Measurements from ENCODE around the gene PPP1R36. TPM values are rescaled to one million over a fixed set of nuclear protein-coding genes. Genes with fewer than 3 reads are reported as not detected.

PPP1R36 gene, protein sequence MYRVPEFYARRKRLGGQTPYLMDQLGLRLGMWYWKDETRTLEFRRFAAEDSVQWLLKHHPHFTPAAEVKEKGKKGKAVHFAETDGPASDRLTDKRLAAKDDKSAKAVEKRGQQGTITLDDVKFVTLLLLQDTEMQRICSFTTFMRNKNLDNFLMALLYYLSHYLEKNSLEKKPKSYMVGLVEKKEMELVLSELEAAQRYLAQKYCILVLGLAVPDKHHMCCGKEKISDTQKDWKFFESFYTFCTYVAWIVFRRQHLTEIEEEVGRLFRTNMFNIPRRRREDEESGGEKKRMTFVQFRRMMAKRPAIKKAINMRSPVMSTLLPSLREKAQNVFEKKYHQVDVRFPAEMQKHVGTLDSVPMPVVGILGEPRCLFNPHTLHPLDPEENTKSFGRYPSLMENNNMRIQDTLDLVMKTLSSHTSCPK
- 1 to 10 TPM in 3 of 6 donors, under 1 TPM in 2, not detected in 1; 0.54 to 2.9 (median 1.4) TPM for total RNA-seq

DNA sequence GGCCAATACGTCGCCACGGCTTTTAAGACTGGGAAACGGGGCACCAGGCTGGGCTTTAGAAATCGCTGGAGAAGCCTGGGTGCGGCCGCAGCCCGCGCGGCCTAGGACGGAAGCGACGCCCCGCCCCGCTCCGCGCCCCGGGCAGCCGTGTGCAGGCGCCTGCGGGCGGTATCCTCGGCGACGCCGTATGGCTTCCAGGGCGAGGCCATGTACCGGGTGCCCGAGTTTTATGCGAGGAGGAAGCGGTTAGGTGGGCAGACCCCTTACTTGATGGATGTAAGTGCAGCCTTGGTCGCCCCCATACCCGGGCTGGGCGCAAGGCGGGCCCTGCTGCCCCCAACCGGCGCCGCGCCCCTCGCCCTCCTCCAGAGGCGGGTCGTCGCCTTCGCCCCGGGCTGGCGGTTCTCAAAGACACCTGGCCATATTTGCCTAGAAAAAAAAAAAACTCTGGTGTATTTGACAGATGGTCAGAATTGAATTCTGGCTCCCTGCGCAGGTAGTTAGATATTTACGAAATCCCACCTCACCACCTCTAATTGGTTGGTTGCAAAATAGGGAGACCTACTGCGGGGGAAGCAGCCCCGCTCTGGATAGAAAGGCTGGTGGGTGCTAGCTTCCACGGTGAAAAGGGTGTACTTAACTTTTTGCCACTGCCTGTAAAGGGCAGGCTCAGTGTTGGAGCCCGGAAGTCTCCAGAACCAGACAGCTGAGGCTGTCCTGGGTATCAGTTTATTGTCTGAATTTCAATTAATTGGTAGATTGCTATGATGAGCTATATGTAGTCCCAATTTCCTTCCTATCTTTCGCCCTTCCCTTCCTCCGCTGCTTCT is at the start of gene PPP1R36:
TSS of gene PPP1R36 (plus strand) at position 171 of the 830 bp plus-strand sequence. CDS start at position 208, 37 bp downstream.
- 13 to 28% methylated on average over 8 to 30 of the region's 54 CpGs for WGBS, 2 donors
- Histone ChIP-seq H3K27ac (no peak within 1 kb of the TSS), H3K4me1 (peaks cover 12 to 14% (median 13%) of the 10 kb centered on the region in 4 donors), H3K27me3 (no peaks in the 10 kb centered on the region), H3K4me3 (peak within 1 kb of the TSS in 3 of 4 donors; percentile 25 to 51 (median 46)), H3K36me3 (no peaks in the 10 kb centered on the region), H3K9me3 (no peaks in the 10 kb centered on the region)
- ATAC-seq (ENCODE audit: low FRiP score in 2 of 2) (peak; percentile 75 to 94), DNase-seq (peak; percentile 28 to 93)
- TF ChIP-seq EP300 (IDR thresholded peaks at IDR 0.05) (no peak), POLR2A (IDR thresholded peaks at IDR 0.05) (no peak), POLR2AphosphoS5 (IDR thresholded peaks at IDR 0.05) (no peak)
- TF ChIP-seq, protein P1, sequence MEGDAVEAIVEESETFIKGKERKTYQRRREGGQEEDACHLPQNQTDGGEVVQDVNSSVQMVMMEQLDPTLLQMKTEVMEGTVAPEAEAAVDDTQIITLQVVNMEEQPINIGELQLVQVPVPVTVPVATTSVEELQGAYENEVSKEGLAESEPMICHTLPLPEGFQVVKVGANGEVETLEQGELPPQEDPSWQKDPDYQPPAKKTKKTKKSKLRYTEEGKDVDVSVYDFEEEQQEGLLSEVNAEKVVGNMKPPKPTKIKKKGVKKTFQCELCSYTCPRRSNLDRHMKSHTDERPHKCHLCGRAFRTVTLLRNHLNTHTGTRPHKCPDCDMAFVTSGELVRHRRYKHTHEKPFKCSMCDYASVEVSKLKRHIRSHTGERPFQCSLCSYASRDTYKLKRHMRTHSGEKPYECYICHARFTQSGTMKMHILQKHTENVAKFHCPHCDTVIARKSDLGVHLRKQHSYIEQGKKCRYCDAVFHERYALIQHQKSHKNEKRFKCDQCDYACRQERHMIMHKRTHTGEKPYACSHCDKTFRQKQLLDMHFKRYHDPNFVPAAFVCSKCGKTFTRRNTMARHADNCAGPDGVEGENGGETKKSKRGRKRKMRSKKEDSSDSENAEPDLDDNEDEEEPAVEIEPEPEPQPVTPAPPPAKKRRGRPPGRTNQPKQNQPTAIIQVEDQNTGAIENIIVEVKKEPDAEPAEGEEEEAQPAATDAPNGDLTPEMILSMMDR (IDR thresholded peaks at IDR 0.05) = peak in 2 of 6 experiments; percentile 19 to 20

DNA sequence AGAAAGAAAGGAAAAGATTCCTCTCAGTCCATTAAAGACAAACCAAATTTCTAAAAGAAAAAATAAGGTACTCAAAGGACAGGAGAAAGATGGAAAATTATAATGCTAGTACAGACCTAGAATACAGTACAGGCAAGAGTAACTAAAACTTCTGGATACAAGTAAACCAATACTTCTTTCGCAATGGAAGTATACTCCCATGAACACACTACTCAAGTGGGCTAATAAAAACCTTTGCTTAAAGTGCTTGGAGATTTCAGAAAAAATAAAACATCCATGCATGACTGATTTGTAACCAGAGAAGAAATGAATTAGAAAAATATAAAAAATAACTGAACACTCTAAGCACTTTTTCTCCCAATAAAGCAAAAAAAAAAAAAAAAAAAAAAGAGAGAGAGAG is 49.7 kb upstream of the PPP1R36 start:
- Histone ChIP-seq H3K27ac (peak overlapping the region in 1 of 4 donors; percentile 100), H3K4me3 (no peak overlapping the region), H3K27me3 (no peaks in the 10 kb centered on the region), H3K4me1 (peaks cover 22 to 41% (median 27%) of the 10 kb centered on the region in 4 donors), H3K9me3 (no peaks in the 10 kb centered on the region), H3K36me3 (peaks cover 0 to 7% (median 3%) of the 10 kb centered on the region in 4 donors)
- TF ChIP-seq POLR2AphosphoS5 (IDR thresholded peaks at IDR 0.05) = no peak
- TF ChIP-seq EP300 (IDR thresholded peaks at IDR 0.05) = no peak
- no peak for TF ChIP-seq POLR2A (IDR thresholded peaks at IDR 0.05)
- TF ChIP-seq, protein P1 (IDR thresholded peaks at IDR 0.05) = no peak
- ATAC-seq (ENCODE audit: low FRiP score in 2 of 2) (no peak), DNase-seq (no peak)
- 74 to 88% methylated on average over 1 of the region's 1 CpG for WGBS, 2 donors

DNA sequence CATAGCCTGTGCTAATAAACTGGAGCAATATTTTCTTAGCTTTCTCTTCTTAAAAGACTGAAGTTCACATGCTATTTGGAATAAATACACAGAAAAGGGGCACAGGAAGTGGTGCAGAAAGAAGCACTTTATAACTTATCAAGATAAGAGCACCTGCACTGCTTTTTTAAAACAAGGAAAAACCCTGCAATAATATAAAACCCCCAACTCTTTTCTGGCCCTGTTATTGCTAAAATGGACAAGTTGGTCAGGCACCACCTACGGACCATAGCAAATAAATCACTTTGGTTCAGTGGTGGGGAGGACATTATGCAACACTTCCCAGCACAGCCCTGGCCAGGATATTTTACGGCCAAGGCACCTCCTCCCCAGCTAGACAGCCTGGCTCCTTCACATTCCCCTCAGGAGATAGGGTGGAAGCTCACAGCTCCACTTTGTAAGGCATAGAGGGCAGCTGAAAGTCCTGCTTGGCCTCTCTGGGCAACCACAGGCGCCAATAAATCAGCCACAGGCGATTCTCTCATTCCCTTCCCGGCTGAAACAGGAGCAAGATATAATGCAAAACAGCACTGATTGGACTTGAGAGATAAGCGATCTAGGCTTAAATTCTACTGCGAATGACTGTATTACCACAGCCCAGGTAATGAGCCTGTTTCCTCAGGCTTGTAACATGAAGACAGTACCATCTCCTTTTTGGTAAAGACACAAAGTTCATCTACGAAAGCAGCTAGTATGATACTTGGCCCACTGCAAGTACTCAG is 48.2 kb upstream of the PPP1R36 start:
- peak in 1 of 2 donors; percentile 17 for ATAC-seq (ENCODE audit: low FRiP score in 2 of 2)
- 39 to 54% methylated on average over 7 to 8 of the region's 8 CpGs for WGBS, 2 donors
- no peaks in the 10 kb centered on the region for H3K9me3 ChIP-seq
- H3K36me3 ChIP-seq = peaks cover 0 to 3% (median 0%) of the 10 kb centered on the region in 4 donors
- peaks cover 31 to 51% (median 35%) of the 10 kb centered on the region in 4 donors for H3K4me1 ChIP-seq
- peak in 1 of 2 donors; percentile 76 for DNase-seq
- H3K4me3 ChIP-seq = peak overlapping the region in 2 of 4 donors; percentile 58 to 72
- TF ChIP-seq EP300 (IDR thresholded peaks at IDR 0.05) (no peak), POLR2AphosphoS5 (IDR thresholded peaks at IDR 0.05) (peak; percentile 55 to 67), POLR2A (IDR thresholded peaks at IDR 0.05) (peak in 2 of 4 donors; percentile 52 to 54)
- TF ChIP-seq, protein P1 (IDR thresholded peaks at IDR 0.05) = peak in 1 of 6 experiments; percentile 18
- H3K27ac ChIP-seq = peak overlapping the region; percentile 95 to 100 (median 100)
- H3K27me3 ChIP-seq = no peaks in the 10 kb centered on the region

DNA sequence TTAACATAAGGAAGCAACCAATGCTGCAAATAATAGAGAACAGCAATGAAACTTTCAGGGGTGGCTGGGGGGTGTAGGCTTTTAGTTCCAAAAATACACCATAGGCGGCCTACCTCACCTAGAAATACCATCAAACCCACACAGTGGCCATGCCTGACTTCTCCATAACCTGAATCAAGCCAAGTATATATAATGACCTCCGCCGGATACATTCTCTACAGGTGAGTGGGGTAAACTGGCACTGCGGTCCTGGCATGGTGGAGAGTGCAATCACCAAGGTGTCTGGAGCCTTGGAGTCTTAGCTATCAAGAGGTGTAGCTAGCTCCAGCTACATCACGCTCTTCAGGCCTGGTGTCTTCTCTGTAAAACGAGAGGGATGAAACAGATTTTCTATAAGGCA is 47.3 kb upstream of the PPP1R36 start:
- Histone ChIP-seq H3K27me3 (no peaks in the 10 kb centered on the region), H3K4me1 (peaks cover 38 to 60% (median 44%) of the 10 kb centered on the region in 4 donors), H3K4me3 (peak overlapping the region; percentile 42 to 88 (median 65)), H3K9me3 (no peaks in the 10 kb centered on the region), H3K36me3 (peaks cover 0 to 3% (median 0%) of the 10 kb centered on the region in 4 donors), H3K27ac (peak overlapping the region; percentile 95 to 100 (median 100))
- DNase-seq (no peak), ATAC-seq (ENCODE audit: low FRiP score in 2 of 2) (no peak)
- TF ChIP-seq POLR2AphosphoS5 (IDR thresholded peaks at IDR 0.05) (no peak), POLR2A (IDR thresholded peaks at IDR 0.05) (no peak), EP300 (IDR thresholded peaks at IDR 0.05) (no peak)
- TF ChIP-seq, protein P1 (IDR thresholded peaks at IDR 0.05) = no peak
- WGBS, 2 donors = 55 to 59% methylated on average over 6 of the region's 6 CpGs

Measured in upper lobe of left lung (tissue), 6 donors.